Omental fat pad (tissue), 4 donors: ENCODE measurements around the gene TEX36. TPM values are rescaled to one million over a fixed set of nuclear protein-coding genes. Genes with fewer than 3 reads are reported as not detected.

Source experiments
- ATAC-seq: fragments of 150-250 bp; one replicate; pipeline ENCODE4 v1.9.1; 2016; ENCODE audit warnings: mild to moderate bottlenecking, moderate library complexity; ENCODE audit not compliant: low FRiP score
- DNase-seq: peaks from one replicate; pipeline ENCODE4 v3.0.0-alpha.2; 2019; ENCODE audit warnings: low spot score
- total RNA-seq, 4 donors: library from RNA; depleted of rRNA; stranded (reverse); fragments of >200 nt; gene quantifications; one replicate each; pipeline ENCODE4 v1.1.0, GENCODE V29; 2016
- TF ChIP-seq, protein P1 (sequence below), 3 donors: fragments of 450-650 bp; IDR thresholded peaks; one replicate each; pipeline ENCODE4 v1.5.1; 2016 to 2017; ENCODE audit warnings: antibody characterized with exemption in 3 of 3, mild to moderate bottlenecking in 3 of 3, moderate library complexity in 2 of 3

The TEX36 gene
- total RNA-seq, 4 donors from 2014 or later: not detected

DNA sequence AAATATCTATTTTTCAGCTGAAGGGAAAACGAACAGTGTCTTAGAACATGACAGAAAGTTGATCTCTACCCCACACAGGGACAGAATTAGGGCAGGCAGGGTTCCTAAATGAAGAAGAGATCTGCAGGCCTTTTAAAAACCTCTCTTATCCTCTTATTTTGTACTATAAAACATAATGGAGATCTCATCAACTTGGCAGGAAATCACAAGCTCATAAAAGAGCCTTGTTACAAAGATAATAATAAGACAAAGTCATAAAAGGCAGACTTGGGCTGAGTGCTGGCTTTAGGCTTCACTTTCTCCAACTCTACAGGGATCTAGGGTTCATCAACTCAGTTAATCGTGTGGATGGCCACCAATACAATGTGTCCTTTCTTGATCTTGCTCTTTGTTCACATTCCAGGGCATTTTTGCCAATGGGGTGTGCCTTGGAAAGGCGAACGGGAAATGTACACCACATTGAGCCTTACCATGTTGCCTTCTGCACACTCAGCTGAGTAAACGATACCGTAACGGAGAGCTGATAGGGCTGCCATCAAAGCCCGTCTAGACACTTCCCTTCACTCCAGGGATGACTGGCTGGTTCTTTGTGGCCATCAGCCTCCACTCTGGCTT lies 7.1 kb upstream of the TEX36 start:
- ATAC-seq (no peak), DNase-seq (no peak)
- TF ChIP-seq, protein P1, sequence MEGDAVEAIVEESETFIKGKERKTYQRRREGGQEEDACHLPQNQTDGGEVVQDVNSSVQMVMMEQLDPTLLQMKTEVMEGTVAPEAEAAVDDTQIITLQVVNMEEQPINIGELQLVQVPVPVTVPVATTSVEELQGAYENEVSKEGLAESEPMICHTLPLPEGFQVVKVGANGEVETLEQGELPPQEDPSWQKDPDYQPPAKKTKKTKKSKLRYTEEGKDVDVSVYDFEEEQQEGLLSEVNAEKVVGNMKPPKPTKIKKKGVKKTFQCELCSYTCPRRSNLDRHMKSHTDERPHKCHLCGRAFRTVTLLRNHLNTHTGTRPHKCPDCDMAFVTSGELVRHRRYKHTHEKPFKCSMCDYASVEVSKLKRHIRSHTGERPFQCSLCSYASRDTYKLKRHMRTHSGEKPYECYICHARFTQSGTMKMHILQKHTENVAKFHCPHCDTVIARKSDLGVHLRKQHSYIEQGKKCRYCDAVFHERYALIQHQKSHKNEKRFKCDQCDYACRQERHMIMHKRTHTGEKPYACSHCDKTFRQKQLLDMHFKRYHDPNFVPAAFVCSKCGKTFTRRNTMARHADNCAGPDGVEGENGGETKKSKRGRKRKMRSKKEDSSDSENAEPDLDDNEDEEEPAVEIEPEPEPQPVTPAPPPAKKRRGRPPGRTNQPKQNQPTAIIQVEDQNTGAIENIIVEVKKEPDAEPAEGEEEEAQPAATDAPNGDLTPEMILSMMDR (IDR thresholded peaks at IDR 0.05): no peak

DNA sequence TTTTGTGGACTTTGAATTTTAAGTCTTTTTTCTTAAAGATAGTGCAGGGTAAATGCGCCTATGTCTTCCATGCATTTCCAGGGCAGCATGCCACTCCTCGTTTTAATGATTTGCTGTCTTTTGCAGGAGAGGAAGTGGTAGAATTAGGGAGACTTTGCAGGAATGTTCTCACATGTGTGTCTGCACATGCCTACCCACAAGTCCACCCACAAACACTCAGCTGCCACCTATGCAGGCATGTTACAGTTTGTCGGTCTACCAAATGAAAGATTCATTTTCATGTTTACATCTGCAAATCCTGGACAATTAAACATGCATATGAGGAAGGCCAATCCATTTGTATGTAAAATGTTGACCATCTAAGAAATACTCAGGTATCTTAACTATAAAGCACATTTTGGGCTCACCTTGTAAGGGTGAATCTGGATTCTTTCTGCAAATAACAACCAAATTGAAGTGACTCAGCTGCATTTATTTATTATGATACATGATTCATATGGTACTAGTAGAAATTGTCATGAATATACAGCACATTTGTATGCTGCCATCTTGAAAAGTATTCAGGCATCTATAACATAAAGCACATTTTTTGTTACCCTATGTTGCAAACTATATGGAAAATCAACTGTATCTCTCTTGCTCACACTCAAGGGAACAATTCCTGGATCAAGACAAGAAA lies 4.7 kb upstream of the TEX36 start:
- ATAC-seq: no peak
- no peak for DNase-seq
- TF ChIP-seq, protein P1 (IDR thresholded peaks at IDR 0.05): no peak

DNA sequence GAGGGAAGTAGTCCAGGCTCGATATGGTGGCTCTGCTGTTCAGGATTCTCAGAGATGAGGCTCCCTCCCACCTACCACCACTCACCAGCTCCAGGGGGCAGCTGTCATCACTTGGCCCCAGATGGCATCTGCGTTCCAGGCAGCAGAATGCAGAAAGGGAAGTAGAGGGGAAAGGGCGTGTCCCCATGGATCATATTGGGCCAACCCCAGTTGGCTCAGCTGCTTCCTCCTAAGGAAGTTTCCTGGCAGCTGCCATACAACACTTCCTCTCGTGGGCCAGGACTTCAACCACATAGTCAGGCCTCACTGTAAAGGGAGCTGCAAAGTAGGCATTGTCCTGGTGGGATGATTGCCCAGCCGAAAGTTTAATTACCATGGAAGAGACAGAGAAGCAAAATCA lies 1.6 kb upstream of the TEX36 start:
- TF ChIP-seq, protein P1 (IDR thresholded peaks at IDR 0.05): no peak
- DNase-seq: no peak
- ATAC-seq: no peak

DNA sequence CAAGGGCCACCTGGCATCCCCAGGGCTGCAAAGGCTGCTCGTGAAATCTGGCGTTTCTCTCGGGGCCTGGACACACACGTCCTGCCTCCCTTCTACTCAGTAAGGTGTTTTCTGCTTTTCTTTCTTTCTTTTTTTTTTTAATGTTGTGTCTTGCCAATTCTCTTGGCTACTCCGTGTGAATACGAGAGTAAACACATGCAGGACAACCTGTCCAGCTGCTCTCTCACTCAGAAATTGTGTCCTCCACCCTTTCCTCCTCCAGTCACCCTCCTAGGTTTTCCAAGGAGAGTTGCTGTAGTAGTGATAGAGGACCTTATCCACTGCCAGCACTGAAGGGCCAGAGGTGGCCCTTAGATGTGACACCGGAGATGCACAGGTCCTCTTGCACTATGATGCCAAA lies 858 bp upstream of the TEX36 start:
- TF ChIP-seq, protein P1 (IDR thresholded peaks at IDR 0.05): no peak
- DNase-seq (no peak), ATAC-seq (no peak)

DNA sequence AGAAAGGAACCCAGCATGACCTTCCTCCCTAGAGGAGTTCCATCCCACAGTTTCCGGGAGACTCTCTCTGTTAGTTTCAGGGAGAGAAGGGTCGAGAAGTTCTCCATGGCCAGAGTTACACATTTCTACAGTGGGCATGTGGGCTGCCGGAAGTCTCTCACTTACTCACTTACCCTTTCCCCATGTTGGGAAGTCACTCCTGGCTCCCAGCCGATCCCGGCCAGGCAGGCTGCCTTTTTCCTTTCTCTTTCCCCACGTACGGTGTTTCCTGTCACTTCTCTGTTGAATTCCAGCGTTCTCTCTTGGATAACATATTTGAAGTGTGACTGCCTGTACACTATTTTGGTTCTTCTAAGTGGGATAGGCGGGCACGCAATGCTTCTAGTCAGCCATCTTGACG lies 3.5 kb downstream of the TEX36 start:
- DNase-seq: no peak
- no peak for ATAC-seq
- TF ChIP-seq, protein P1 (IDR thresholded peaks at IDR 0.05): no peak

DNA sequence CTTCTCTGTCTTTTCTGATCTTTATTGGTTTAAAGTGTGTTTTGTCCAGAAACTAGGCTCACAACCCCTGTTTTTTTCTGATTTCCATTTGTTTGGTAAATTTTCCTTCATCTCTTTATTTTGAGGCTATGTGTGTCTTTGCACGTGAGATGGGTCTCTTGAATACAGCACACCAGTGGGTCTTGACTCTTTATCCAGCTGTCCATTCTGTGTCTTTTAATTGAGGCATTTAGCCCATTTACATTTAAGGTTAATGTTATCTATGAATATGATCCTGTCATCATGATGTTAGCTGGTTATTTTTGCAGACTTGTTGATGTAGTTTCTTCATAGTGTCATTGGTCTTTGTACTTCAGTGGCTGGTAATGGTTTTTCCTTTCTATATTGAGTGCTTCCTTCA lies 10.1 kb downstream of the TEX36 start:
- DNase-seq: no peak
- TF ChIP-seq, protein P1 (IDR thresholded peaks at IDR 0.05): no peak
- ATAC-seq: no peak

DNA sequence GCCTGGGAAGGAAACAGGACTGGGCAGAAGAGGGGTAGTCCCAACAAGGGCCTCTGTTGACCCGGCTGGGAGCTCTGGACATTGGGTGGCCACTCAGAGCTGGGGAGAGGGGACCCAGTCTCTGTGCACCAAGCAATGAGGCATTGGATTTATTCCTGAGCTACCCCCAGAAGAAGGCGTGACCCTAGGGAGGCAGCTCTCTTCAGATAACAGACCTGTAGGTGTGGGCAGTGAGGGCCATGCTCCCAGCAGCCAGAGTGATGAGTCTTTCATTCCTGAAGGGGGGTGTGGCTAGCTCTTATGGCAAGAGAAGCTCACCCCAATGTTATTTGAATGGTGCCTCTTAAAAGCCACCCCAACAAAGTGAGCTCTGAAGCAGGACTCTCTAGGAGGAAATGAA lies 20.4 kb downstream of the TEX36 start:
- TF ChIP-seq, protein P1 (IDR thresholded peaks at IDR 0.05): no peak
- DNase-seq: no peak
- ATAC-seq: no peak
